ENCODE measurements around the gene GBP5. TPM values are rescaled to one million over a fixed set of nuclear protein-coding genes. Genes with fewer than 3 reads are reported as not detected.
A peak's percentile ranks its signal among the peaks of the same experiment; 100 is the strongest.
"Not testable (repeated sequence)": the region's sequence is repeated elsewhere in the genome, so short reads cannot be mapped to it uniquely, and the experiment has no call there.

Gene GBP5
- total RNA-seq, 2 donors from 2014 or later: 135 to 209 TPM

DNA sequence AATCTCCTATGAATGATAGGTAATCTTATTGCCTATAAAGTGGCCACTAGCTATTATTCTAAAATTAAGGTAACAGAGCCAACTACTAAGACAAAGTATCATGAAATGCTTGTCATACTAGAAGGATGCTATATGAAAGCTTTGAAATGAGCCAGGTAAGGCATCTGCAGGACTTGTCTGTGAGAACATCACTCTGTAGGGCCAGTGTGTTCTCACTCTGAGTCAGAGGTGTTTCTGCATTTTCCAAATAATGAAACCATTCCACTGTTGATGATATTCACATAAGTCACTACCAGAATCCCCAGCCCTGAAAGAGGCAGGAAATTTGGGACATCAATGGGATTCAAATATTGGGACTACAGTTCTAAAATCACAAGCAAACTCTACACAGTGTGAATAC is 25.8 kb upstream of the GBP5 start:
- DNase-seq (no peak), ATAC-seq (replicated peaks in 1 of 2) (peak; percentile 37 to 38)
- Mint-ChIP-seq H3K9me3 (peaks cover 4 to 8% of the 10 kb centered on the region in 2 donors), H3K4me1 (ENCODE audit: low read depth) (peaks cover 73% of the 10 kb centered on the region), H3K27ac (peak overlapping the region; percentile 86), H3K36me3 (ENCODE audit: insufficient read depth in 2 of 2) (peaks cover 7 to 17% of the 10 kb centered on the region in 2 donors), H3K4me3 (peak overlapping the region; percentile 42 to 66), H3K27me3 (ENCODE audit: low read depth) (no peaks in the 10 kb centered on the region)

GRCh38 chr1:89295187-89295586 is 22.5 kb upstream of the GBP5 start:
- Mint-ChIP-seq H3K9me3 (peaks cover 4 to 18% of the 10 kb centered on the region in 2 donors), H3K4me3 (no peak overlapping the region), H3K36me3 (ENCODE audit: insufficient read depth in 2 of 2) (peaks cover 21 to 24% of the 10 kb centered on the region in 2 donors), H3K27me3 (ENCODE audit: low read depth) (no peaks in the 10 kb centered on the region), H3K4me1 (ENCODE audit: low read depth) (peaks cover 56% of the 10 kb centered on the region), H3K27ac (no peak overlapping the region)
- DNase-seq: no peak
- ATAC-seq (replicated peaks in 1 of 2): no peak

DNA sequence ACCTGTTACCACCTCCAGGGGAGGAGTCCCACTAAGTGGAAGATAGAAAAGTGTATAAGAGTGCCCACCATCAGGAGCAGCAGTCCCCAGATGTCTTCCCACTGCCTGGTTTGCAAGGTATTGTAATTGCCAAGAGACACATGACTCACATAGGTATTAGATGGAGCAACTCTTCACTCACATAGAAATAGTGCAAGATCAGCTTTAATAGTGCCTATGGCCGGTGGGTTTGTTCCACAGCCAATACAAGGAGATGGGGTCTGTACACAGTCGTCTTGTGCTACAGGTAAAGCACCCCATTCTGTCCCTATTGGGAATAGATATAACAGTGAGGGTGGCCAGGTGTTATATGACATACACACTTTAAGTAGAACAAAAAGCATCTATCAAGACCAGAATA is 18.6 kb upstream of the GBP5 start:
- DNase-seq (no peak), ATAC-seq (replicated peaks in 1 of 2) (no peak)
- Mint-ChIP-seq H3K4me3 (no peak overlapping the region), H3K36me3 (ENCODE audit: insufficient read depth in 2 of 2) (peaks cover 34 to 40% of the 10 kb centered on the region in 2 donors), H3K27me3 (ENCODE audit: low read depth) (no peaks in the 10 kb centered on the region), H3K4me1 (ENCODE audit: low read depth) (peaks cover 57% of the 10 kb centered on the region), H3K27ac (no peak overlapping the region), H3K9me3 (peaks cover 5 to 29% of the 10 kb centered on the region in 2 donors)

DNA sequence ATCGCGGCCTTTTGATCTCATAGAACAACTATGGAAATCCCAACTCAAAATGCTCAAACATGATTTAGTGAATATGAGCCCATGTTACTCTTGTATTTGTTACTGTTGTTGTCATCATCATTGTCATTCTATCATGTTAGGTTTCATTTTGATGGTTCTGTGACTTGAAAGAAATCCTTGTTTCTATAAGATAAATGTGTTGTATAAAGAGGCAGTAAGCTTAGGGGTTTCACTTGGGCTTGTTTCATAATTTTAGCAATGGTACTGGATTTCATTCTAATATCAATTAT is 15.3 kb upstream of the GBP5 start:
- DNase-seq (no peak), ATAC-seq (replicated peaks in 1 of 2) (peak; percentile 63 to 65)
- Mint-ChIP-seq H3K27me3 (ENCODE audit: low read depth) (no peaks in the 10 kb centered on the region), H3K36me3 (ENCODE audit: insufficient read depth in 2 of 2) (peaks cover 31 to 40% of the 10 kb centered on the region in 2 donors), H3K4me3 (peak overlapping the region; percentile 65 to 99), H3K9me3 (peaks cover 8 to 27% of the 10 kb centered on the region in 2 donors), H3K4me1 (ENCODE audit: low read depth) (peaks cover 55% of the 10 kb centered on the region), H3K27ac (peak overlapping the region; percentile 100)

- Mint-ChIP-seq H3K9me3 (peaks cover 8 to 23% of the 10 kb centered on the region in 2 donors), H3K27ac (peak overlapping the region; percentile 100), H3K27me3 (ENCODE audit: low read depth) (no peaks in the 10 kb centered on the region), H3K4me3 (peak overlapping the region; percentile 65 to 99), H3K36me3 (ENCODE audit: insufficient read depth in 2 of 2) (peaks cover 29 to 36% of the 10 kb centered on the region in 2 donors), H3K4me1 (ENCODE audit: low read depth) (peaks cover 55% of the 10 kb centered on the region)
- ATAC-seq (replicated peaks in 1 of 2) (peak; percentile 27), DNase-seq (no peak)
These were observed 14.8 kb upstream of the GBP5 start for GRCh38 chr1:89287181-89288050.

DNA sequence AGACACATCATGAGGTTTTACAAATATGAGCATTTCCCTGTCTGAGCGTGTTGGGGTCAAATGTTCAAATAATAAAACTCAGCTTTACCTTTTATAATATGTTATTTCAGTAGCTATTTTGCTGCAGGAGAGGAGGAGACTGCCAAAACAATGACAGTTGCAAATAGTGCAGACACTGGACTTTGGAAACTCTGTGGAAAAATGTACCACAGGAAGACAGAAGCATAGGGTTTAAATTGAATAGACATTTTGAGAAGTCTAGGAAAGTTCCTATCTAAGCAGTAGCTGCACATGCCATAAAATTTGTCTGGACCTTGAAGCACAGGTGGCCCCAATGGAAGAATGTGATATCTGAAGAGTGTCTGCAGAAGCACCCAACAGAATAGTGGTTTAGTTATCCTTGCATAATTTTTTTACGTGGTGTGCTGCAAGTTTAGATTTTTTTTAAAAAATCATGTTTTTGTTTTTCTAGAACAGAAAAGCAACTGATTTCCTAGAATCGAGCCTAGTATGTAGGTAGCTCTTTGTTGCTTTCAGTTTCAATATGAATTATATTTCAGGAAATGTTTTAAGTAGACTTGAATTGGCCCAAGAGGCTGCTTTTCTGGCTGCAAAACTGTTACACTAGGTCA is 14.0 kb upstream of the GBP5 start:
- peak overlapping the region; percentile 100 for H3K27ac Mint-ChIP-seq
- peak overlapping the region; percentile 65 to 99 for H3K4me3 Mint-ChIP-seq
- peaks cover 25 to 31% of the 10 kb centered on the region in 2 donors for H3K36me3 Mint-ChIP-seq (ENCODE audit: insufficient read depth in 2 of 2)
- DNase-seq: no peak
- no peaks in the 10 kb centered on the region for H3K27me3 Mint-ChIP-seq (ENCODE audit: low read depth)
- peak; percentile 74 to 77 for ATAC-seq (replicated peaks in 1 of 2)
- H3K9me3 Mint-ChIP-seq: peaks cover 8 to 17% of the 10 kb centered on the region in 2 donors
- peaks cover 63% of the 10 kb centered on the region for H3K4me1 Mint-ChIP-seq (ENCODE audit: low read depth)

DNA sequence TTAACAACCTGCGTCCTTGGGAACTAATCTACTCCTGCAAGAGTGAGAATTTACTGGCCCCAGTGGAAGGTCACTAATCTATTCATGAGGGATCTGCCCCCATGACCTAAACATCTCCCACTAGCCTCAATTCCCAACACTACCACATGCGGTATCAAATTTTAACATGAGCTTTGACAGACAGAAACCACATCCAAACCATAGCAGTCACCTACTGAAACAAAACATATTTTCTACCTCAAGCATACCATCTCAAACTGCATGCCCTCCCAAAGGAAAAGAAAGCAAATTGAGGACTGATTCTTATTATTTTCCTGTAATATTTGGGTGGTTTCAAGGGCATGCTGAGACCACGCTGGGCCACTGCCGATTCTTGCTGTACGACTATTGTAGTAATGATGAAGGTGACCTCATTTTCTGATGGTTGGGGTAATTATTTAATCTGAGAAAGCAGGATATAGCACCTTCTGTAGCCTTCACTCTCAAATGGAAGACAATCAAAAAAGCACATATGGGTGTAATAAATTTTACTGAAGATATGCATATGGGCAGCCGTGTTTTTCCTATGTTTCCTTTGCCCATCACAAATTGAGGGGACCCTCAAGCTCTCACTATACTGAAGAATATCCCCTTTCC is 13.2 kb upstream of the GBP5 start:
- DNase-seq (no peak), ATAC-seq (replicated peaks in 1 of 2) (peak; percentile 25 to 45)
- Mint-ChIP-seq H3K9me3 (peaks cover 8 to 19% of the 10 kb centered on the region in 2 donors), H3K27ac (peak overlapping the region; percentile 100), H3K36me3 (ENCODE audit: insufficient read depth in 2 of 2) (peaks cover 27 to 31% of the 10 kb centered on the region in 2 donors), H3K27me3 (ENCODE audit: low read depth) (no peaks in the 10 kb centered on the region), H3K4me3 (peak overlapping the region; percentile 65 to 99), H3K4me1 (ENCODE audit: low read depth) (peaks cover 71% of the 10 kb centered on the region)

DNA sequence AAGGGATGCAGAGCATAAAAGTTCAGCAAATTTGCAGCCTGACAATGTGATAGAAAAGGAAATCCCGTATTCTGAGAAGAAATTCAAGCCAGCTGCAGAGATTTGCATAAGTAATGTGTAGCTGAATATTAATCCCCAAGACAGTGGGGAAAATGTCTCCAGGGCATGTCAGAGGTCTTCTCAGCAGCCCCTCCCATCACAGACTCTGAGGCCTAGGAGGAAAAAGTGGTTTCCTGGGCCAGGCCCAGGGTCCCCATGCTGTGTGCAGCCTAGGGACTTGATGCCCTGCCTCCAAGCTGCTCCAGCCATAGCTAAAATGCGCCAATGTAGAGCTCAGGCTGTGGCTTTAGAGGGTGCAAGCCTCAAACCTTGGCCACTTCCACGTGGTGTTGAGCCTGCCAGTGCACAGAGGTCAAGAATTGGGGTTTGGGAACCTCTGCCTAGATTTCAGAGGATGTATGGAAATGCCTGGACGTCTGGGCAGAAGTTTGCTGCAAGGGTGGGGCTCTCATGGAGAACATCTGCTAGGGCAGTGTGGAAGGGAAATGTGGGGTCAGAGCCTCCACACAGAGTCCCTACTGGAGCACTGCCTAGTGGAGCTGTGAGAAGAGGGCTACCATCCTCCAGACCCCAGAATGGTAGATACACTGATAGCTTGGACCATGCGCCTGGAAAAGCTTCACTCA is 11.6 kb upstream of the GBP5 start:
- not testable (repeated sequence) for H3K27ac Mint-ChIP-seq; H3K27me3 Mint-ChIP-seq (ENCODE audit: low read depth); ATAC-seq (replicated peaks in 1 of 2); DNase-seq; H3K4me3 Mint-ChIP-seq
- Mint-ChIP-seq H3K36me3 (ENCODE audit: insufficient read depth in 2 of 2) (peaks cover 20 to 25% of the 10 kb centered on the region in 2 donors), H3K4me1 (ENCODE audit: low read depth) (peaks cover 79% of the 10 kb centered on the region), H3K9me3 (peaks cover 8 to 14% of the 10 kb centered on the region in 2 donors)

GRCh38 chr1:89280766-89281165 is 8.1 kb upstream of the GBP5 start:
- Mint-ChIP-seq H3K9me3 (peaks cover 6 to 8% of the 10 kb centered on the region in 2 donors), H3K27ac (peak overlapping the region; percentile 33), H3K4me3 (peak overlapping the region in 1 of 2 donors; percentile 20), H3K36me3 (ENCODE audit: insufficient read depth in 2 of 2) (peaks cover 11 to 14% of the 10 kb centered on the region in 2 donors), H3K4me1 (ENCODE audit: low read depth) (peaks cover 76% of the 10 kb centered on the region), H3K27me3 (ENCODE audit: low read depth) (no peaks in the 10 kb centered on the region)
- no peak for DNase-seq
- ATAC-seq (replicated peaks in 1 of 2): no peak

GRCh38 chr1:89279011-89279466 is 6.4 kb upstream of the GBP5 start:
- peak overlapping the region; percentile 52 to 79 for H3K4me3 Mint-ChIP-seq
- DNase-seq: no peak
- no peaks in the 10 kb centered on the region for H3K27me3 Mint-ChIP-seq (ENCODE audit: low read depth)

DNA sequence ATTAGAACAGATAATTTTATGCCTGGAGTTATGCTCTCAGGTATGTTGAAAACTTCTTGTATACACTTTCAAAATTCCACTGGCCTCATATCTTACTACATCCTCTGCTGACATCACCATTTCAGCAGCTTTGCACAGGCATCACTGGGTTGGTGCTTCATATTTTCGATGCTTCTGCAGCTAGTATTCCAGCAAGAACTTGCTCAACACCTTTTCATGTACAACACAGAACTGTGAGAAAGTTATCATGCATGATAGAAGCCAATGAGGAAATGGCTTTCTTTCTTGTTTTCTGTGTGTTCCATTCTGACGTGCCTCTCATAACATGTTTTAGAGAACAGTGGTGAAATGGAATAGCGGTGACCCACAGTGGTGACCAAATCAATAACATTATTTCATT is 5.1 kb upstream of the GBP5 start:
- peak; percentile 24 to 49 for ATAC-seq (replicated peaks in 1 of 2)
- no peaks in the 10 kb centered on the region for H3K27me3 Mint-ChIP-seq (ENCODE audit: low read depth)
- H3K9me3 Mint-ChIP-seq: peaks cover 3 to 5% of the 10 kb centered on the region in 2 donors
- peak overlapping the region; percentile 48 to 61 for H3K4me3 Mint-ChIP-seq
- H3K36me3 Mint-ChIP-seq (ENCODE audit: insufficient read depth in 2 of 2): peaks cover 6 to 7% of the 10 kb centered on the region in 2 donors
- H3K27ac Mint-ChIP-seq: peak overlapping the region; percentile 80
- H3K4me1 Mint-ChIP-seq (ENCODE audit: low read depth): peaks cover 87% of the 10 kb centered on the region
- peak in 1 of 2 donors; percentile 37 for DNase-seq

More at GRCh38 chr1:89279011-89279466, 6.4 kb upstream of the GBP5 start:
- Mint-ChIP-seq H3K36me3 (ENCODE audit: insufficient read depth in 2 of 2) (peaks cover 4 to 7% of the 10 kb centered on the region in 2 donors), H3K4me1 (ENCODE audit: low read depth) (peaks cover 78% of the 10 kb centered on the region), H3K27ac (peak overlapping the region; percentile 80), H3K9me3 (peaks cover 0 to 2% of the 10 kb centered on the region in 2 donors)
- peak; percentile 45 to 49 for ATAC-seq (replicated peaks in 1 of 2)

- Mint-ChIP-seq H3K9me3 (peaks cover 3 to 5% of the 10 kb centered on the region in 2 donors), H3K4me1 (ENCODE audit: low read depth) (peaks cover 82% of the 10 kb centered on the region), H3K27me3 (ENCODE audit: low read depth) (no peaks in the 10 kb centered on the region), H3K27ac (peak overlapping the region; percentile 71), H3K36me3 (ENCODE audit: insufficient read depth in 2 of 2) (peaks cover 12% of the 10 kb centered on the region in 2 donors), H3K4me3 (no peak overlapping the region)
- no peak for DNase-seq
- ATAC-seq (replicated peaks in 1 of 2): no peak
These were observed 4.0 kb upstream of the GBP5 start for GRCh38 chr1:89276690-89277089.

Data from activated T-cell treated with anti-CD3 and anti-CD28 coated beads, Interleukin-2, amount 50 U/mL, for 72 hours (primary cell).